Measurements from ENCODE around the gene HVCN1. TPM values are rescaled to one million over a fixed set of nuclear protein-coding genes. Genes with fewer than 3 reads are reported as not detected.
A peak's percentile ranks its signal among the peaks of the same experiment; 100 is the strongest.

HVCN1 gene
- total RNA-seq, 1 experiment from 2014 or later: 2.2 TPM

GRCh38 chr12:110615171-110615570, 73.7 kb downstream of the HVCN1 start:
- no TSS peak for BruUV-seq (replicated peaks)
- Histone ChIP-seq H4K20me1 (ENCODE audit: low read length) (no peaks in the 10 kb centered on the region), H3K36me3 (ENCODE audit: low read depth, low read length) (no peaks in the 10 kb centered on the region), H3K4me1 (ENCODE audit: insufficient read depth, low read length) (peaks cover 9% of the 10 kb centered on the region), H3K9ac (ENCODE audit: low read length) (no peak overlapping the region), H3K27me3 (ENCODE audit: low read length) (no peaks in the 10 kb centered on the region), H3K9me2 (replicated peaks; ENCODE audit: low read length) (no peaks in the 10 kb centered on the region), H3K79me2 (ENCODE audit: low read length) (peaks cover 8% of the 10 kb centered on the region), H3K9me3 (ENCODE audit: low read length) (no peaks in the 10 kb centered on the region), H3K4me3 (ENCODE audit: low read length) (no peak overlapping the region; the same call in 1 of the 2 replicates), H3K4me2 (ENCODE audit: low read length) (peak overlapping the region; percentile 98; the same call in 1 of the 2 replicates), H3F3A (ENCODE audit: low read length, unreplicated experiment) (no peaks in the 10 kb centered on the region), H3K27ac (ENCODE audit: low read length) (no peak overlapping the region), H2AFZ (ENCODE audit: low read length) (no peak overlapping the region)
- CTCF ChIA-PET: no interaction called here
- intact Hi-C loops (cut with micrococcal nuclease): loop anchor here (2.0 kb wide), 1 partner anchor 84 kb away; no protein-coding TSS in a partner anchor
- no peak for ATAC-seq
- POLR2A ChIA-PET (ENCODE audit: unreplicated experiment): no interaction called here
- DNase-seq: no peak
- TF ChIP-seq CTCF (conservative IDR thresholded peaks at IDR 0.05; ENCODE audit: low read depth, low read length): no peak
- TF ChIP-seq EZH2phosphoT487 (IDR thresholded peaks at IDR 0.05; ENCODE audit: borderline replicate concordance, low read length): no peak
- TF ChIP-seq EZH2 (IDR thresholded peaks at IDR 0.05; ENCODE audit: low read length, unreplicated experiment): no peak

- Histone ChIP-seq H3K27me3 (ENCODE audit: low read length) (no peaks in the 10 kb centered on the region), H3K9me2 (replicated peaks; ENCODE audit: low read length) (no peaks in the 10 kb centered on the region), H3K27ac (ENCODE audit: low read length) (0 out of 2 replicates have a peak within 1 kb of the TSS, but pooled peaks have one; percentile 1), H3K36me3 (ENCODE audit: low read depth, low read length) (no peaks in the 10 kb centered on the region), H3K4me1 (ENCODE audit: insufficient read depth, low read length) (peaks cover 9% of the 10 kb centered on the region), H2AFZ (ENCODE audit: low read length) (peak within 1 kb of the TSS; percentile 98), H3F3A (ENCODE audit: low read length, unreplicated experiment) (no peaks in the 10 kb centered on the region), H4K20me1 (ENCODE audit: low read length) (no peaks in the 10 kb centered on the region), H3K79me2 (ENCODE audit: low read length) (peaks cover 8% of the 10 kb centered on the region), H3K9me3 (ENCODE audit: low read length) (no peaks in the 10 kb centered on the region), H3K4me2 (ENCODE audit: low read length) (peak within 1 kb of the TSS; percentile 98), H3K4me3 (ENCODE audit: low read length) (peak within 1 kb of the TSS; percentile 75), H3K9ac (ENCODE audit: low read length) (peak within 1 kb of the TSS; percentile 83)
- CTCF ChIA-PET: interaction anchor here (0.6 kb wide), 2 partner anchors 104 to 1950 kb away, joined by 3 to 9 read pairs; no protein-coding TSS in a partner anchor
- POLR2A ChIA-PET (ENCODE audit: unreplicated experiment): interaction anchor here (0.6 to 1.5 kb wide), 3 partner anchors 13 to 467 kb away, joined by 3 to 7 read pairs (median 4); partner anchors contain the start of genes FAM216A and GPN3
- BruUV-seq (replicated peaks): TSS peak; percentile 75
- intact Hi-C loops (cut with micrococcal nuclease): loop anchor here (2.0 to 5.0 kb wide), 2 partner anchors 85 to 213 kb away; no protein-coding TSS in a partner anchor
- no peak for TF ChIP-seq CTCF (conservative IDR thresholded peaks at IDR 0.05; ENCODE audit: low read depth, low read length)
- TF ChIP-seq EZH2phosphoT487 (IDR thresholded peaks at IDR 0.05; ENCODE audit: borderline replicate concordance, low read length): no peak
- TF ChIP-seq EZH2 (IDR thresholded peaks at IDR 0.05; ENCODE audit: low read length, unreplicated experiment): no peak
- ATAC-seq: peak; percentile 99
- DNase-seq: peak; percentile 97
Measured at GRCh38 chr12:110613771-110614684, 74.9 kb downstream of the HVCN1 start, which contains the start of gene TCTN1. Gene TCTN1, plus strand, starts transcription at chr12:110614129. Its CDS starts 54 bp downstream, at chr12:110614183.
